Panc1 (cell line): ENCODE results near the gene LPIN3. TPM values are rescaled to one million over a fixed set of nuclear protein-coding genes. Genes with fewer than 3 reads are reported as not detected.

Experiments
- ATAC-seq: fragments of 200-7000 bp; cut with Tn5 transposase; 2 replicates; pipeline ENCODE4 v1.9.1; 2020; ENCODE audit warnings: mild to moderate bottlenecking, moderate library complexity
- BruUV-seq: library from RNA; stranded (reverse); fragments of 400-500 nt; replicated peaks from 2 replicates; lab custom pipeline; 2021; lab: Mats Ljungman, UMichigan
- CTCF ChIA-PET: fragments of 300-600 bp; sonication (Branson Sonifier 250); formaldehyde crosslinking; loops from one replicate; lab custom pipeline; 2022; ENCODE audit warnings: antibody characterized with exemption; lab: Charles Lee
- POLR2A ChIA-PET: fragments of 300-600 bp; sonication (Branson Sonifier 250); formaldehyde crosslinking; loops from one replicate; lab custom pipeline; 2022; ENCODE audit warnings: antibody characterized with exemption; lab: Charles Lee
- DNase-seq: peaks from one replicate; pipeline ENCODE4 v3.0.0-alpha.2; 2010; ENCODE audit warnings: low read depth, low spot score
- H3K27ac ChIP-seq: 2 replicates; pipeline ENCODE4 v1.5.1; 2011; ENCODE audit warnings: mild to moderate bottlenecking, low read length, inconsistent platforms
- H3K27me3 ChIP-seq: fragments of 200-500 bp; sonication (Bioruptor generic); 2 replicates; pipeline ENCODE4 v1.6.0; 2014; ENCODE audit warnings: low read length, inconsistent platforms; ENCODE audit not compliant: control insufficient read depth, insufficient read depth
- H3K36me3 ChIP-seq: fragments of 200-500 bp; sonication (Bioruptor generic); 2 replicates; pipeline ENCODE4 v1.5.1; 2014; ENCODE audit warnings: inconsistent platforms, mild to moderate bottlenecking, low read length, moderate library complexity; ENCODE audit not compliant: control insufficient read depth, insufficient read depth
- H3K4me1 ChIP-seq: 2 replicates; pipeline ENCODE4 v1.5.1; 2011; ENCODE audit warnings: inconsistent platforms, mild to moderate bottlenecking, low read length, moderate library complexity; ENCODE audit not compliant: control insufficient read depth, insufficient read depth
- H3K4me3 ChIP-seq, 2 experiments: 2 replicates each; pipeline ENCODE4 v1.5.1; 2011 to 2012; ENCODE audit warnings: low read depth in 2 of 2, low read length in 2 of 2, mild to moderate bottlenecking in 2 of 2, inconsistent platforms in 1 of 2, moderate library complexity in 1 of 2
- H3K9me3 ChIP-seq: fragments of 200-500 bp; sonication (Bioruptor generic); 2 replicates; pipeline ENCODE4 v1.5.1; 2014; ENCODE audit warnings: low read depth, mild to moderate bottlenecking, inconsistent platforms, low read length, moderate library complexity; ENCODE audit not compliant: control insufficient read depth, insufficient read depth
- CTCF ChIP-seq: fragments of 450-650 bp; IDR thresholded peaks from 2 replicates; pipeline ENCODE4 v1.5.1; 2017; ENCODE audit warnings: mild to moderate bottlenecking
- POLR2AphosphoS5 ChIP-seq: IDR thresholded peaks from 2 replicates; pipeline ENCODE4 v1.6.1; 2012; ENCODE audit warnings: mild to moderate bottlenecking, low read depth, low read length, moderate library complexity
- SIN3A ChIP-seq: IDR thresholded peaks from 2 replicates; pipeline ENCODE4 v1.6.1; 2012; ENCODE audit warnings: low read depth, mild to moderate bottlenecking, low read length, moderate library complexity, borderline replicate concordance; ENCODE audit not compliant: insufficient read depth
- TCF7L2 ChIP-seq: IDR thresholded peaks from 2 replicates; pipeline ENCODE4 v1.6.1; 2011; ENCODE audit warnings: mild to moderate bottlenecking, low read depth, low read length, inconsistent platforms
- in situ Hi-C: cut with HindIII; loops from 2 replicates; pipeline ENCODE4 v1.10.0; 2016; ENCODE audit warnings: low sequenced_read_pairs, low pct_unique_long_range_greater_than_20kb
- intact Hi-C: fragments of 100-400 bp; cut with micrococcal nuclease; formaldehyde crosslinking; loops from one replicate; pipeline ENCODE4 v1.10.0; 2022; ENCODE audit not compliant: unreplicated experiment
- total RNA-seq: library from RNA; stranded (reverse); gene quantifications from one replicate; pipeline ENCODE4 v1.2.1, GENCODE V29; 2021; ENCODE audit not compliant: unreplicated experiment
- TF ChIP-seq, protein P1 (sequence below), 2 experiments: IDR thresholded peaks; 2 replicates each; pipeline ENCODE4 v1.6.1; 2011 to 2012; ENCODE audit warnings: low read depth in 2 of 2, control low read depth in 1 of 2, low read length in 1 of 2, mild to moderate bottlenecking in 1 of 2, moderate library complexity in 1 of 2; ENCODE audit not compliant: insufficient read depth in 1 of 2

LPIN3 gene
- total RNA-seq, 1 experiment from 2014 or later = 21.0 TPM

DNA sequence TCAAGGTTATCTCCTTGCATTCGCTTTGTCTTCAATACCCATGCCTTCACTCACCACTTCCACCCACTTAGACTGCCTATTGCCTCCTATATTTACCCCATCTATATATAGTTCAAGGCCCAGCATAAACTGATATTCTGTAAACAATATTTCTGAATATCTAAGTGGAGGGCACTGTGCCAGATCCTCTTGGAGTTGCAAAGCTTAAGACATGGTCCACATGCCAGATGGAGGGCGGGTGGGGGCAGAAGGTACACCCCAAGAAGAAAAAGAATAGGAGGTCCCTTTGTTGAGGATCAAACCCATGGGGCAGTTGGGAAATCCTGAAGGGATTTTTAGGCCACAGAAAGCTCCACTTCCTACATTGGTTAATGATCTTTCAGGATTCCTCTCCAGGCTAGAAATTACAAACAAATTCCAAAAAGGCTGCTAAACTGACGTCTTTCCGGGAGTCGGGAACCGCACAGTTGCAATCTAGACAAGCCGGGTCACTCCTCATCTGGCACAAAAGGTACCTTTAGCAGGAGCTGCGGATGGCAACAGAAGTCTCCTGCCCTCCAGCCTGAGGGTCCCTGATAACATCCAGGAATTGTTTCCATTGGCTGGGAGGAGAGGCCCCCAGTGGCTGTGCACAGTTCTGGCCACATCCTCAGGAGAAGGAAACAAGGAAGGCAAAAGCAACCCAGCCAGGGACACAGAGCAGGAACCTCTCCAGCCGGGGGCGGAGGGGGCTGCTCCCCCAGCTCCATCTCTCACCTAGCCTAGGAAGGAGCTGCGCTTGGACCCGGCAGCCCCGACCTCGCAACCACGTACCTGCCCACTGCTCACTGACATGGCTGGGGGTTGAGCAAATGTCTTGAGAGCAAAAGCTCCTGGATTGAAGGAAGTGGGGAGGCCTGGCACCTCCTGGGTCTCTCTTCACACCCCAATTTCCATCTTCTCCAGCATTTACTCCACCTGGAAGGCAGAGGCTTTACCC, 5.9 kb upstream of the LPIN3 start:
- H3K36me3 ChIP-seq = no peaks in the 10 kb centered on the region
- H3K27me3 ChIP-seq = no peaks in the 10 kb centered on the region
- POLR2A ChIA-PET = no interaction called here
- BruUV-seq = no TSS peak
- no peak overlapping the region for H3K4me3 ChIP-seq
- intact Hi-C loops (no loop called here), in situ Hi-C loops (no loop called here)
- DNase-seq (no peak), ATAC-seq (no peak)
- no peak overlapping the region for H3K27ac ChIP-seq
- peaks cover 2% of the 10 kb centered on the region; the same call in 1 of the 2 replicates for H3K4me1 ChIP-seq
- CTCF ChIA-PET = no interaction called here
- no peaks in the 10 kb centered on the region for H3K9me3 ChIP-seq
- no peak for TF ChIP-seq CTCF

- DNase-seq (no peak), ATAC-seq (no peak)
- no TSS peak for BruUV-seq
- Histone ChIP-seq H3K4me3 (no peak overlapping the region), H3K9me3 (no peaks in the 10 kb centered on the region), H3K27me3 (no peaks in the 10 kb centered on the region), H3K36me3 (no peaks in the 10 kb centered on the region), H3K4me1 (peaks cover 3% of the 10 kb centered on the region; the same call in 1 of the 2 replicates), H3K27ac (no peak overlapping the region)
- intact Hi-C loops = no loop called here
- ChIA-PET POLR2A (no interaction called here), CTCF (no interaction called here)
- TF ChIP-seq CTCF (no peak), POLR2AphosphoS5 (no peak), SIN3A (no peak), TCF7L2 (no peak)
- TF ChIP-seq, protein P1, sequence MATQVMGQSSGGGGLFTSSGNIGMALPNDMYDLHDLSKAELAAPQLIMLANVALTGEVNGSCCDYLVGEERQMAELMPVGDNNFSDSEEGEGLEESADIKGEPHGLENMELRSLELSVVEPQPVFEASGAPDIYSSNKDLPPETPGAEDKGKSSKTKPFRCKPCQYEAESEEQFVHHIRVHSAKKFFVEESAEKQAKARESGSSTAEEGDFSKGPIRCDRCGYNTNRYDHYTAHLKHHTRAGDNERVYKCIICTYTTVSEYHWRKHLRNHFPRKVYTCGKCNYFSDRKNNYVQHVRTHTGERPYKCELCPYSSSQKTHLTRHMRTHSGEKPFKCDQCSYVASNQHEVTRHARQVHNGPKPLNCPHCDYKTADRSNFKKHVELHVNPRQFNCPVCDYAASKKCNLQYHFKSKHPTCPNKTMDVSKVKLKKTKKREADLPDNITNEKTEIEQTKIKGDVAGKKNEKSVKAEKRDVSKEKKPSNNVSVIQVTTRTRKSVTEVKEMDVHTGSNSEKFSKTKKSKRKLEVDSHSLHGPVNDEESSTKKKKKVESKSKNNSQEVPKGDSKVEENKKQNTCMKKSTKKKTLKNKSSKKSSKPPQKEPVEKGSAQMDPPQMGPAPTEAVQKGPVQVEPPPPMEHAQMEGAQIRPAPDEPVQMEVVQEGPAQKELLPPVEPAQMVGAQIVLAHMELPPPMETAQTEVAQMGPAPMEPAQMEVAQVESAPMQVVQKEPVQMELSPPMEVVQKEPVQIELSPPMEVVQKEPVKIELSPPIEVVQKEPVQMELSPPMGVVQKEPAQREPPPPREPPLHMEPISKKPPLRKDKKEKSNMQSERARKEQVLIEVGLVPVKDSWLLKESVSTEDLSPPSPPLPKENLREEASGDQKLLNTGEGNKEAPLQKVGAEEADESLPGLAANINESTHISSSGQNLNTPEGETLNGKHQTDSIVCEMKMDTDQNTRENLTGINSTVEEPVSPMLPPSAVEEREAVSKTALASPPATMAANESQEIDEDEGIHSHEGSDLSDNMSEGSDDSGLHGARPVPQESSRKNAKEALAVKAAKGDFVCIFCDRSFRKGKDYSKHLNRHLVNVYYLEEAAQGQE (IDR thresholded peaks at IDR 0.05; ENCODE audit: insufficient read depth in 1 of 2, low read depth in 2 of 2, low read length in 1 of 2) = no peak
- in situ Hi-C loops = no loop called here
These were observed 5.0 kb upstream of the LPIN3 start for GRCh38 chr20:41335591-41335990.
